H9 (cell line): ENCODE measurements around the gene NID1. TPM values are rescaled to one million over a fixed set of nuclear protein-coding genes. Genes with fewer than 3 reads are reported as not detected.

Experiments
- DNase-seq: peaks from one replicate; pipeline ENCODE4 v3.0.0-alpha.2; 2017
- H2AFZ ChIP-seq: one replicate; pipeline ENCODE4 v1.6.1; 2013; ENCODE audit warnings: mild to moderate bottlenecking, low read length, control low read depth, moderate library complexity
- H2AK5ac ChIP-seq: 2 replicates; pipeline ENCODE4 v1.6.1; 2013; ENCODE audit warnings: low read length, control low read depth, mixed read lengths; ENCODE audit not compliant: insufficient read length
- H2BK120ac ChIP-seq: one replicate; pipeline ENCODE4 v1.6.1; 2013; ENCODE audit warnings: low read depth, mild to moderate bottlenecking, low read length, control low read depth, inconsistent platforms; ENCODE audit not compliant: poor library complexity, severe bottlenecking
- H2BK12ac ChIP-seq: 2 replicates; pipeline ENCODE4 v1.6.1; 2013; ENCODE audit warnings: low read length, control low read depth, mixed read lengths, low read depth; ENCODE audit not compliant: insufficient read length
- H2BK15ac ChIP-seq: 2 replicates; pipeline ENCODE4 v1.6.1; 2013; ENCODE audit warnings: low read depth, low read length, control low read depth
- H2BK20ac ChIP-seq: one replicate; pipeline ENCODE4 v1.6.1; 2013; ENCODE audit warnings: low read depth, mild to moderate bottlenecking, low read length, control low read depth, inconsistent platforms; ENCODE audit not compliant: poor library complexity, severe bottlenecking
- H2BK5ac ChIP-seq: 2 replicates; pipeline ENCODE4 v1.6.1; 2013; ENCODE audit warnings: low read length, control low read depth, mixed read lengths; ENCODE audit not compliant: insufficient read length
- H3K14ac ChIP-seq: 2 replicates; pipeline ENCODE4 v1.6.1; 2013; ENCODE audit warnings: low read length, control low read depth; ENCODE audit not compliant: insufficient read depth
- H3K18ac ChIP-seq: 2 replicates; pipeline ENCODE4 v1.6.1; 2013; ENCODE audit warnings: low read depth, mild to moderate bottlenecking, mixed read lengths, low read length, control low read depth; ENCODE audit not compliant: insufficient read length
- H3K23ac ChIP-seq: 2 replicates; pipeline ENCODE4 v1.6.1; 2013; ENCODE audit warnings: low read length, control low read depth, mixed read lengths, low read depth; ENCODE audit not compliant: insufficient read length
- H3K23me2 ChIP-seq: 2 replicates; pipeline ENCODE4 v1.6.1; 2013; ENCODE audit warnings: low read depth, mild to moderate bottlenecking, mixed read lengths, low read length, control low read depth; ENCODE audit not compliant: insufficient read length, poor library complexity, severe bottlenecking
- H3K27ac ChIP-seq: 2 replicates; pipeline ENCODE4 v1.5.1; 2013; ENCODE audit warnings: low read length, control low read depth, mixed read lengths, low read depth; ENCODE audit not compliant: insufficient read length
- H3K27me3 ChIP-seq: 2 replicates; pipeline ENCODE4 v1.6.1; 2013; ENCODE audit warnings: low read length, control low read depth, inconsistent platforms; ENCODE audit not compliant: insufficient read depth
- H3K4ac ChIP-seq: 2 replicates; pipeline ENCODE4 v1.6.1; 2013; ENCODE audit warnings: low read depth, mild to moderate bottlenecking, control low read depth, inconsistent platforms, low read length, moderate library complexity
- H3K4me1 ChIP-seq: 2 replicates; pipeline ENCODE4 v1.6.1; 2013; ENCODE audit warnings: low read length, control low read depth, inconsistent platforms; ENCODE audit not compliant: insufficient read depth
- H3K4me2 ChIP-seq: 2 replicates; pipeline ENCODE4 v1.6.1; 2013; ENCODE audit warnings: low read length, control low read depth, mixed read lengths; ENCODE audit not compliant: insufficient read length, insufficient read depth
- H3K56ac ChIP-seq: 2 replicates; pipeline ENCODE4 v1.6.1; 2013; ENCODE audit warnings: low read depth, mild to moderate bottlenecking, mixed read lengths, low read length, control low read depth; ENCODE audit not compliant: insufficient read length
- H3K79me1 ChIP-seq: 2 replicates; pipeline ENCODE4 v1.6.1; 2013; ENCODE audit warnings: low read depth, mild to moderate bottlenecking, moderate library complexity, low read length, control low read depth, inconsistent platforms; ENCODE audit not compliant: insufficient read depth, poor library complexity, severe bottlenecking
- H3K79me2 ChIP-seq: 2 replicates; pipeline ENCODE4 v1.6.1; 2013; ENCODE audit warnings: low read length, control low read depth, inconsistent platforms; ENCODE audit not compliant: insufficient read depth
- H3K9ac ChIP-seq: 2 replicates; pipeline ENCODE4 v1.6.1; 2013; ENCODE audit warnings: low read length, control low read depth, mixed read lengths; ENCODE audit not compliant: insufficient read length; ENCODE audit errors: extremely low read depth
- H3K9me3 ChIP-seq: one replicate; pipeline ENCODE4 v1.6.1; 2013; ENCODE audit warnings: low read depth, low read length, inconsistent platforms; ENCODE audit not compliant: control insufficient read depth
- H3T11ph ChIP-seq: one replicate; pipeline ENCODE4 v1.6.1; 2013; ENCODE audit warnings: mild to moderate bottlenecking, low read length, control low read depth, inconsistent platforms
- H4K20me1 ChIP-seq: one replicate; pipeline ENCODE4 v1.6.1; 2013; ENCODE audit not compliant: control insufficient read depth, insufficient read length, insufficient read depth
- H4K5ac ChIP-seq: 2 replicates; pipeline ENCODE4 v1.6.1; 2013; ENCODE audit warnings: low read depth, mild to moderate bottlenecking, mixed read lengths, low read length, control low read depth; ENCODE audit not compliant: insufficient read length
- H4K8ac ChIP-seq: replicated peaks from 2 replicates; pipeline ENCODE4 v1.6.1; 2013; ENCODE audit warnings: low read length, control low read depth, mixed read lengths, low read depth; ENCODE audit not compliant: insufficient read length
- H4K91ac ChIP-seq: 2 replicates; pipeline ENCODE4 v1.6.1; 2013; ENCODE audit warnings: low read depth, mild to moderate bottlenecking, moderate library complexity, mixed read lengths, low read length, control low read depth; ENCODE audit not compliant: insufficient read length
- H3K27ac Mint-ChIP-seq, 3 experiments: 2 replicates in 2 of 3; 3 replicates in 1 of 3; pipeline ENCODE4 v1.8.0; 2020 to 2021; ENCODE audit warnings: mixed read lengths in 3 of 3, mild to moderate bottlenecking in 1 of 3, moderate library complexity in 1 of 3
- H3K27me3 Mint-ChIP-seq: 2 replicates; pipeline ENCODE4 v1.8.0; 2021; ENCODE audit warnings: low read depth, mild to moderate bottlenecking, moderate library complexity, mixed read lengths
- H3K36me3 Mint-ChIP-seq, 3 experiments: 2 replicates in 2 of 3; 3 replicates in 1 of 3; pipeline ENCODE4 v1.8.0; 2020 to 2021; ENCODE audit warnings: low read depth in 3 of 3, mixed read lengths in 3 of 3; ENCODE audit not compliant: insufficient read depth in 1 of 3
- H3K4me1 Mint-ChIP-seq, 2 experiments: 2 replicates each; pipeline ENCODE4 v1.8.0; 2020; ENCODE audit warnings: mixed read lengths in 2 of 2
- H3K4me3 Mint-ChIP-seq, 2 experiments: 2 replicates in 1 of 2; 3 replicates in 1 of 2; pipeline ENCODE4 v1.8.0; 2020 to 2021; ENCODE audit warnings: mild to moderate bottlenecking in 2 of 2, mixed read lengths in 2 of 2, moderate library complexity in 1 of 2
- H3K9me3 Mint-ChIP-seq, 2 experiments: 2 replicates in 1 of 2; 3 replicates in 1 of 2; pipeline ENCODE4 v1.8.0; 2020; ENCODE audit warnings: mild to moderate bottlenecking in 2 of 2, mixed read lengths in 2 of 2, moderate library complexity in 1 of 2
- WGBS: extraction: QIAGEN DNeasy Blood & Tissue Kit; methylation state at CpG from one replicate; pipeline ENCODE4 v1.1.7; 2013; ENCODE audit warnings: missing lambda C conversion rate, low lambda C conversion rate, mixed read lengths; ENCODE audit not compliant: insufficient read length; ENCODE audit errors: extremely low coverage; 5-methylcytosine and 5-hydroxymethylcytosine counted together
- total RNA-seq: library from RNA; stranded (reverse); gene quantifications from 2 replicates; pipeline ENCODE4 v1.2.1, GENCODE V29; 2021
- TF ChIP-seq, protein P1 (sequence below): fragments of 200-600 bp; sonication (generic); conservative IDR thresholded peaks from 3 replicates; pipeline ENCODE4 v1.8.0; 2021; ENCODE audit warnings: antibody characterized with exemption, mild to moderate bottlenecking

The NID1 gene
- total RNA-seq, 1 experiment from 2014 or later = 28.5 TPM

DNA sequence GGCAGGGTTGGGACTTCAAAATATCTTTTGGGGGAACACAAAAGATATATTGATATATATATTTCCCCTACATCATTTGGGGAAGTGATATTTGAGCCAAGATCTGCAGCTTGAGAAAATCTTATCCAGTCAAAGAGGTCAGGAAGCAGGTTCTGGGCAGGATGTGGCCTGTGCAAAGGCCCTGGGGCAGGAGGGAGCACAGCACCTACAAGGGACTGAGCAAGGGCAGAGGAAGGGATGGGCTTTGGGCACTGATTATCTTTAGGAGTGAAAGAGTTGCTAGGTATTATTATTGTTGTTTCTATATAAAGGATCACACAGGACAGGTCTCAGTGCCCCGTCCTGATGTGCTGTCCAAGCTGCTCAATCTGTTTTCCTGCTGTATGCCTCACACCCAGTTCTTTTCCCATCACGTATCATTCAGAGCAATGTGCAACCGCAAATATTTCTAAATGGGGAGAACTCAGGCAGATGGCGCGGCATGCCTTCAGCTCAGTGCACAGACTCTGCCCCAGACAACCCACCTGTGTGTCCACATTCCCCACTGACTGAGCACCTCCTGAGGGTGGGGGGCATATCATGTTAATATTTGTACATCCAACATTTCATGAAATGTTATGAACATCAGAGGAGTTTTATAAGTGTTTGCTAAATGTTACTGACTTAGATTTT is 49.3 kb upstream of the NID1 start:
- Histone ChIP-seq H4K8ac (no peak overlapping the region), H4K5ac (no peak overlapping the region), H3K4ac (no peak overlapping the region), H3K14ac (no peak overlapping the region), H3K27ac (no peak overlapping the region), H3K27me3 (no peaks in the 10 kb centered on the region), H3K79me1 (no peaks in the 10 kb centered on the region), H3K18ac (no peak overlapping the region), H4K20me1 (no peaks in the 10 kb centered on the region), H2BK20ac (no peak overlapping the region), H3K23ac (no peak overlapping the region), H2BK5ac (no peak overlapping the region), H3K79me2 (no peaks in the 10 kb centered on the region), H2AFZ (no peak overlapping the region), H2BK15ac (no peak overlapping the region), H2BK12ac (no peak overlapping the region), H2BK120ac (no peak overlapping the region), H3K4me1 (no peaks in the 10 kb centered on the region), H3K9ac (no peak overlapping the region), H3K4me2 (no peak overlapping the region), H4K91ac (no peak overlapping the region), H3K9me3 (no peaks in the 10 kb centered on the region), H3K23me2 (no peaks in the 10 kb centered on the region), H3T11ph (no peak overlapping the region), H2AK5ac (no peak overlapping the region), H3K56ac (no peak overlapping the region)
- WGBS = no CpG with 5 or more reads among the region's 5 CpGs
- Mint-ChIP-seq H3K4me1 (0 out of 4 replicates have a peak, but pooled peaks cover 0 to 3% of the 10 kb centered on the region in 2 experiments), H3K27ac (no peak overlapping the region), H3K4me3 (no peak overlapping the region; a peak in 1 of 5 replicates), H3K9me3 (no peaks in the 10 kb centered on the region), H3K27me3 (no peaks in the 10 kb centered on the region; the same call in 1 of the 2 replicates), H3K36me3 (no peaks in the 10 kb centered on the region)
- DNase-seq = no peak
- TF ChIP-seq, protein P1, sequence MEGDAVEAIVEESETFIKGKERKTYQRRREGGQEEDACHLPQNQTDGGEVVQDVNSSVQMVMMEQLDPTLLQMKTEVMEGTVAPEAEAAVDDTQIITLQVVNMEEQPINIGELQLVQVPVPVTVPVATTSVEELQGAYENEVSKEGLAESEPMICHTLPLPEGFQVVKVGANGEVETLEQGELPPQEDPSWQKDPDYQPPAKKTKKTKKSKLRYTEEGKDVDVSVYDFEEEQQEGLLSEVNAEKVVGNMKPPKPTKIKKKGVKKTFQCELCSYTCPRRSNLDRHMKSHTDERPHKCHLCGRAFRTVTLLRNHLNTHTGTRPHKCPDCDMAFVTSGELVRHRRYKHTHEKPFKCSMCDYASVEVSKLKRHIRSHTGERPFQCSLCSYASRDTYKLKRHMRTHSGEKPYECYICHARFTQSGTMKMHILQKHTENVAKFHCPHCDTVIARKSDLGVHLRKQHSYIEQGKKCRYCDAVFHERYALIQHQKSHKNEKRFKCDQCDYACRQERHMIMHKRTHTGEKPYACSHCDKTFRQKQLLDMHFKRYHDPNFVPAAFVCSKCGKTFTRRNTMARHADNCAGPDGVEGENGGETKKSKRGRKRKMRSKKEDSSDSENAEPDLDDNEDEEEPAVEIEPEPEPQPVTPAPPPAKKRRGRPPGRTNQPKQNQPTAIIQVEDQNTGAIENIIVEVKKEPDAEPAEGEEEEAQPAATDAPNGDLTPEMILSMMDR = no peak
